PC-3 (cell line): ENCODE measurements around the gene CKAP2.

Experiments
- EZH2 ChIP-seq: fragments of 300-600 bp; sonication (generic); IDR thresholded peaks from one replicate; pipeline ENCODE4 v1.6.1; 2017; ENCODE audit warnings: antibody characterized with exemption, mild to moderate bottlenecking, low read length; ENCODE audit not compliant: unreplicated experiment
- EZH2phosphoT487 ChIP-seq: fragments of 300-600 bp; sonication (generic); IDR thresholded peaks from 2 replicates; pipeline ENCODE4 v1.6.1; 2018; ENCODE audit warnings: mild to moderate bottlenecking, antibody characterized with exemption, low read length, borderline replicate concordance
- TF ChIP-seq, protein P1 (sequence below): fragments of 300-600 bp; sonication (generic); conservative IDR thresholded peaks from 2 replicates; pipeline ENCODE4 v1.5.1; 2017; ENCODE audit warnings: antibody characterized with exemption, low read depth, mild to moderate bottlenecking, low read length

DNA sequence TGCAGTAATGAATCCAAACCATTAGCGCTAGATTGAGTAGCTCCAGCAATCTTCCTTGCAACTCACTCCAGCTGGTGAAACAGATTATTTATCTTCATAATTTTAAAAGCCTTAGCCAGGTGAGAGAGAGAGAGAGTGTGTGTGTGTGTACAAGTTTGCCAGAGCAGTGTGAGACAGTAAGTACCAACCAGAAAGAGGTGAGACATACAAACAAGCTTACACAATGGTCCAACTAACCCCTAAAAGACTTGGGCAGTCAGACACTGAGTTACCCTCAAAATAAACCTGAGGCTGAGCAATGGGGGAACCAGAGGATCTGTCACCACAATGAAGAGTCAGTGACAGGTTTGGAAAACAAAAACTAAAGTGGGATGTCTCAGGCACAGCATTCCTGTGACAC is 41.2 kb upstream of the CKAP2 start:
- TF ChIP-seq EZH2, result no peak
- TF ChIP-seq, protein P1, sequence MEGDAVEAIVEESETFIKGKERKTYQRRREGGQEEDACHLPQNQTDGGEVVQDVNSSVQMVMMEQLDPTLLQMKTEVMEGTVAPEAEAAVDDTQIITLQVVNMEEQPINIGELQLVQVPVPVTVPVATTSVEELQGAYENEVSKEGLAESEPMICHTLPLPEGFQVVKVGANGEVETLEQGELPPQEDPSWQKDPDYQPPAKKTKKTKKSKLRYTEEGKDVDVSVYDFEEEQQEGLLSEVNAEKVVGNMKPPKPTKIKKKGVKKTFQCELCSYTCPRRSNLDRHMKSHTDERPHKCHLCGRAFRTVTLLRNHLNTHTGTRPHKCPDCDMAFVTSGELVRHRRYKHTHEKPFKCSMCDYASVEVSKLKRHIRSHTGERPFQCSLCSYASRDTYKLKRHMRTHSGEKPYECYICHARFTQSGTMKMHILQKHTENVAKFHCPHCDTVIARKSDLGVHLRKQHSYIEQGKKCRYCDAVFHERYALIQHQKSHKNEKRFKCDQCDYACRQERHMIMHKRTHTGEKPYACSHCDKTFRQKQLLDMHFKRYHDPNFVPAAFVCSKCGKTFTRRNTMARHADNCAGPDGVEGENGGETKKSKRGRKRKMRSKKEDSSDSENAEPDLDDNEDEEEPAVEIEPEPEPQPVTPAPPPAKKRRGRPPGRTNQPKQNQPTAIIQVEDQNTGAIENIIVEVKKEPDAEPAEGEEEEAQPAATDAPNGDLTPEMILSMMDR, result no peak
- TF ChIP-seq EZH2phosphoT487, result no peak
